Gastrocnemius medialis (tissue), 4 donors: ENCODE results near the gene NDUFA9.

ENCODE experiments used
- POLR2A ChIP-seq, 2 donors: fragments of 450-650 bp; IDR thresholded peaks; one replicate each; pipeline ENCODE4 v1.6.1; 2017; ENCODE audit warnings: antibody characterized with exemption in 2 of 2, mild to moderate bottlenecking in 2 of 2, moderate library complexity in 2 of 2
- TF ChIP-seq, protein P1 (sequence below), 5 experiments: fragments of 450-650 bp in 3 of 5; fragments of 200-600 bp in 2 of 5; sonication (generic) in 2 of 5; IDR thresholded peaks in 4 of 5; conservative IDR thresholded peaks in 1 of 5; 1 replicate in 4 of 5; 2 replicates in 1 of 5; pipeline ENCODE4 v1.5.1; 2016 to 2019; ENCODE audit warnings: antibody characterized with exemption in 5 of 5, mild to moderate bottlenecking in 3 of 5, moderate library complexity in 3 of 5

DNA sequence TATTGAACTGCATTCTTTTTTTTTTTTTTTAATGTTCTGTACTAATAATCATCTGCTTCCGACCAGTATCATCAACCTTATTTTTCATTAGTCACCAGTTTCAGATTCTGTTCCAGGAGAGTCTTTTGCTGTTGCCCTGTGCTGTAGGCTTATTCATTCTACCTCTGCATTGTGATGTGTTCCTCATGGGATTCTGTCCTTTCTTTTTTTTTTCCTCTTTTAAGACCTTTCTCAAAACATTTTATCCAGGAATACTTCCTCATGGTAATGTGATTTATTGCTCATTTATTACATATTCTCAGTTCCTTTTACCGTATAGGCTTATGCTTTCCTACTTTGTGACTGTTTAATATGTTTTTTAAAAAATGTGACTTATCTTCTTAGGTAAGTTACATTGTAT lies 4.8 kb downstream of the NDUFA9 start:
- TF ChIP-seq, protein P1, sequence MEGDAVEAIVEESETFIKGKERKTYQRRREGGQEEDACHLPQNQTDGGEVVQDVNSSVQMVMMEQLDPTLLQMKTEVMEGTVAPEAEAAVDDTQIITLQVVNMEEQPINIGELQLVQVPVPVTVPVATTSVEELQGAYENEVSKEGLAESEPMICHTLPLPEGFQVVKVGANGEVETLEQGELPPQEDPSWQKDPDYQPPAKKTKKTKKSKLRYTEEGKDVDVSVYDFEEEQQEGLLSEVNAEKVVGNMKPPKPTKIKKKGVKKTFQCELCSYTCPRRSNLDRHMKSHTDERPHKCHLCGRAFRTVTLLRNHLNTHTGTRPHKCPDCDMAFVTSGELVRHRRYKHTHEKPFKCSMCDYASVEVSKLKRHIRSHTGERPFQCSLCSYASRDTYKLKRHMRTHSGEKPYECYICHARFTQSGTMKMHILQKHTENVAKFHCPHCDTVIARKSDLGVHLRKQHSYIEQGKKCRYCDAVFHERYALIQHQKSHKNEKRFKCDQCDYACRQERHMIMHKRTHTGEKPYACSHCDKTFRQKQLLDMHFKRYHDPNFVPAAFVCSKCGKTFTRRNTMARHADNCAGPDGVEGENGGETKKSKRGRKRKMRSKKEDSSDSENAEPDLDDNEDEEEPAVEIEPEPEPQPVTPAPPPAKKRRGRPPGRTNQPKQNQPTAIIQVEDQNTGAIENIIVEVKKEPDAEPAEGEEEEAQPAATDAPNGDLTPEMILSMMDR (IDR thresholded peaks at IDR 0.05 in 4 of 5, conservative IDR thresholded peaks at IDR 0.05 in 1 of 5), result no peak
- no peak for TF ChIP-seq POLR2A (IDR thresholded peaks at IDR 0.05)
